ENCODE data around the gene GRIPAP1. TPM values are rescaled to one million over a fixed set of nuclear protein-coding genes. Genes with fewer than 3 reads are reported as not detected.

GRIPAP1 gene
- total RNA-seq, 4 donors from 2014 or later: 42.5 to 76.2 (median 58.6) TPM

DNA sequence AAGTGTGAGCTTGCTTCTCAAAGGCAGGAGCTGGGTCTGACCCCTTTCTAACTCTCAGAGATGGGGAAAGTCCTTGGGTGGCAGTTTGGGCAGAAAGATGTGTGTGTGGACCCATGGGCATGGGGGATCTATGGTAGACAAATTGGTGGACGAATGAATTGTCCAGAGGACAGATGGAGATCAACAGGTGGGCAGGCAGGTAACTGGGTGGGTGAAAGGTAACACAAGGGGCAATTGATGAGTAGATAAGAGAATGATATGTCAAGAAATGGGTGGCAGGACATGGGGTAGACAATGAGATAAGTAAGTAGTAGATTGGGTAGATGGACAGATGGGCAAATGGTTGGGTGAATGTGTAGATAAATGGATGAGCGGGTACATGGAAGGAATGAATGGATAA lies 27.5 kb downstream of the GRIPAP1 start:
- Histone ChIP-seq H3K4me3 (no peak overlapping the region), H3K4me1 (peaks cover 0 to 11% (median 0%) of the 10 kb centered on the region in 4 donors), H3K27ac (no peak overlapping the region), H3K27me3 (no peaks in the 10 kb centered on the region), H3K9me3 (no peaks in the 10 kb centered on the region), H3K36me3 (peaks cover 0 to 45% (median 0%) of the 10 kb centered on the region in 3 donors)
- DNase-seq (ENCODE audit: low spot score in 2 of 2): no peak
- TF ChIP-seq EP300 (IDR thresholded peaks at IDR 0.05): no peak
- TF ChIP-seq, protein P1, sequence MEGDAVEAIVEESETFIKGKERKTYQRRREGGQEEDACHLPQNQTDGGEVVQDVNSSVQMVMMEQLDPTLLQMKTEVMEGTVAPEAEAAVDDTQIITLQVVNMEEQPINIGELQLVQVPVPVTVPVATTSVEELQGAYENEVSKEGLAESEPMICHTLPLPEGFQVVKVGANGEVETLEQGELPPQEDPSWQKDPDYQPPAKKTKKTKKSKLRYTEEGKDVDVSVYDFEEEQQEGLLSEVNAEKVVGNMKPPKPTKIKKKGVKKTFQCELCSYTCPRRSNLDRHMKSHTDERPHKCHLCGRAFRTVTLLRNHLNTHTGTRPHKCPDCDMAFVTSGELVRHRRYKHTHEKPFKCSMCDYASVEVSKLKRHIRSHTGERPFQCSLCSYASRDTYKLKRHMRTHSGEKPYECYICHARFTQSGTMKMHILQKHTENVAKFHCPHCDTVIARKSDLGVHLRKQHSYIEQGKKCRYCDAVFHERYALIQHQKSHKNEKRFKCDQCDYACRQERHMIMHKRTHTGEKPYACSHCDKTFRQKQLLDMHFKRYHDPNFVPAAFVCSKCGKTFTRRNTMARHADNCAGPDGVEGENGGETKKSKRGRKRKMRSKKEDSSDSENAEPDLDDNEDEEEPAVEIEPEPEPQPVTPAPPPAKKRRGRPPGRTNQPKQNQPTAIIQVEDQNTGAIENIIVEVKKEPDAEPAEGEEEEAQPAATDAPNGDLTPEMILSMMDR (IDR thresholded peaks at IDR 0.05): no peak
- TF ChIP-seq POLR2A (IDR thresholded peaks at IDR 0.05): no peak
- WGBS, 2 donors: 81 to 92% methylated on average over 2 of the region's 2 CpGs

DNA sequence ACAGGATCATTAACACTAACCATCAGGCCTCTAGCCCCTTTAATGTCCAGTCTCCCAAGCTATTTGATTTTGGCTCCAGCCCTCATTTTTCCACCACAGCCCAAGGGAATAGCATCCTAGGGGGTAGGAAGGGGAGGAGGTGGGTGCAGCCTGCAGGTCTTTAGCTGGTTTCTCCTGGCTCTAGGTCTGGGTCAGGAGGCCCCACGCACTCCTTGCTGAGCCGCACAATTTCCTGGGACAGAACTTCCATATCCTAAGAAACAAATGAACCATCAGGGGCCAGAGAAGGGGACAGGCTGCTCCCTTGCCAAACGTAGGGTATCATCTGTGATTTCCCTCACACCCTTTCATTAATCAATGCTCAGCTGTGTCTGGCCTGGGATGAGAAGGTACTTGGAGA lies 28.0 kb downstream of the GRIPAP1 start:
- no peak for DNase-seq (ENCODE audit: low spot score in 2 of 2)
- H3K4me3 ChIP-seq: no peak overlapping the region
- WGBS, 2 donors: 60 to 68% methylated on average over 1 to 3 of the region's 3 CpGs
- no peak overlapping the region for H3K27ac ChIP-seq
- no peaks in the 10 kb centered on the region for H3K9me3 ChIP-seq
- H3K27me3 ChIP-seq: no peaks in the 10 kb centered on the region
- TF ChIP-seq EP300 (IDR thresholded peaks at IDR 0.05): no peak
- TF ChIP-seq, protein P1 (IDR thresholded peaks at IDR 0.05): no peak
- H3K36me3 ChIP-seq: peaks cover 0 to 42% (median 0%) of the 10 kb centered on the region in 3 donors
- peaks cover 0 to 11% (median 0%) of the 10 kb centered on the region in 4 donors for H3K4me1 ChIP-seq

DNA sequence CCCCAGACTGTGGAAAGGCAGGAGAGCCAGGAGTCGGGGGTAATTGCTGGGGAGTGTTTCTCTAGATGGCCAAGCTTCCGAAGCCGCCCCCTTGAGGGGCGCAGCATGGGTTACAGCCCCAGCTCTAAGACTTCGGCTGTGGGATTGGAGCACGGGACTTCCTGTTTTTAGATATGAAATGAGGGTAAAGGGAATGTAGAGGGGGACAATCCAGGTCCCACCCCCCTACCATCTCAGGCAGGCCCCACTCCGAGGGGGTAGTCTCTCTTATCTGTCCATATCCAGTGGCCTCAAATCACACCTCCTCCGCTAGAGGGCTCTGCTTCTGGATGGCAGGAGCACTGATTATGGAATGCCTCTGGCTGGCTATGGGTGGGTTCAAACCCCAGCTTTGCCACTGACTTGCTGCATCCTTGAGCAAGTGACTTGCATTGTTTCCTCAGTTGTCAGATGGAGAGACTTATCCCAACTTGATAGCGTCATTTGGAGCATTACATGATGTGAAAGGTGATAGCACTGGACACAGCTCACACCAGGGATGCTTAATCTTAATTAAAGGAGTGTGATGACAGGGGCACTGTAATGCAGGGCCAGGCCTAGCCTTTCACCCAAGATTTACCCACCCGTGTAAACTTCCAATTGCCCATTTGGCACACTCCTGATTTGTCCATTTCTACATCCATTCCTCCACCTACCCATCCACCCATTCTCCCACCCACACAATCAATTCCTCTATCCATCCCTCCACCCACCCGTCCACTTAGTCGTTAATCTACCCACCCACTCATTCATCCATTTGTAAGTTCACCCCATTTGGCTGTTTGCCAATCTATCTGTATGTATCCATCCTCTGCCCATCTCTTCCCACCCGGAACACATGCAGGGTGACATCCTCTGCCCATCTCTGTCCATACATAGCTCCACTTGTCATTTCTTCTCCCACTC lies 29.6 kb downstream of the GRIPAP1 start:
- H3K27me3 ChIP-seq: no peaks in the 10 kb centered on the region
- peak overlapping the region; percentile 26 to 50 (median 29) for H3K4me3 ChIP-seq
- H3K9me3 ChIP-seq: no peaks in the 10 kb centered on the region
- peaks cover 0 to 11% (median 0%) of the 10 kb centered on the region in 4 donors for H3K4me1 ChIP-seq
- H3K27ac ChIP-seq: peak overlapping the region in 2 of 4 donors; percentile 62 to 67
- DNase-seq (ENCODE audit: low spot score in 2 of 2): peak; percentile 23 to 62
- WGBS, 2 donors: 36 to 50% methylated on average over 7 to 13 of the region's 13 CpGs
- TF ChIP-seq EP300 (IDR thresholded peaks at IDR 0.05) (no peak), POLR2A (IDR thresholded peaks at IDR 0.05) (no peak)
- TF ChIP-seq, protein P1 (IDR thresholded peaks at IDR 0.05): peak; percentile 34 to 54 (median 40)
- peaks cover 0 to 29% (median 0%) of the 10 kb centered on the region in 3 donors for H3K36me3 ChIP-seq

DNA sequence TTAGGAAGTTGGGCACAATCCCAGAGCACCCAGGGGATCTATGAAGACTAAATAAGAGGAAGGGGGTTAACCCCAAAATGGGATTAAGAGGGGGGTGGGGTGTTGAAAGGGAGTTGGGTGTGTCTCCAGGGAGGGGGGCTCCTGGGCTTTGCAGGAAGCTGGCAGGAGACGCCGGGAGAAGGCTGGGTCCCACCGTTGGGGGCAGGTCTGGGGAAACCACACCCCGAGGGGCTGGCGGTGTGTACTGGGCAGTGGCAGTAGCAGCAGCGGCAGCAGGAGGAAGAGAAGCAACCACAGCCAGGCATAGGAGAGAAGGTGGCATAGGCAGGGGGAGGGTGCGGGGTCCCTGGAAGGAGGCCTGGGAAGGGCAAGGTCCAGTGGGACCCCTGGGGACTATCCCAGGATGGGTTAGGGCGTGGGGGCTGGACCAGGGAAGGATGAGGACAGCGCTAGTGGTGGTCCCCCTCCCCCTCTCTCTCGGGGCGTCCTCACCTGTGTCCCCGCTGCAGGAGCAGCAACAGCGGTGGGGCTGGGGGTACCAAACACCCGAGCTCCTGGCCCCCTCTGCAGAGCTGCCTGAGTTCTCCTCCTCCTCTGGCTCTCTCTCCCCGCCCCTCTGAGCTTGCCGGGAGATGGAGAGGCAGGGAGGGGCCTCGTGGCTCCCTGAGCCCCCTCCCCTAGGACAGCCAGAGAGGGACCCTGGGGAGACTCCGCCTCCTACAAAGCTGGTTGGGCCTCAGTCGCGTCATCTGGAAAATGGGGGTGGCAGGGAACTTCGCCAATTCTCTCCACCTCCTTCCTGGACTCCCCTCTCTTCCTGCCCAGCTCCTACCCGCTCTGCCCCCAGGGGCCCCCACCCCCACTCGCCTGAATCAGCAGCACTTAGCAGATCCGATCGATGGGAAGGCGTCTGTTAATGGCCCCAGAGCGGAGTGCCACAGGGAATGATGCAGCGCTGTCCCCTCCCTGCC lies 30.5 kb downstream of the GRIPAP1 start, which contains the start of gene KCND1:
Gene KCND1 (minus strand): TSS at position 596 of the 971 bp plus-strand sequence. CDS start 1,573 bp downstream, outside the sequence.
- H3K36me3 ChIP-seq: peaks cover 0 to 28% (median 0%) of the 10 kb centered on the region in 3 donors
- peaks cover 0 to 11% (median 0%) of the 10 kb centered on the region in 4 donors for H3K4me1 ChIP-seq
- TF ChIP-seq EP300 (IDR thresholded peaks at IDR 0.05): no peak
- no peak for TF ChIP-seq POLR2A (IDR thresholded peaks at IDR 0.05)
- TF ChIP-seq, protein P1 (IDR thresholded peaks at IDR 0.05): no peak
- H3K27me3 ChIP-seq: no peaks in the 10 kb centered on the region
- H3K27ac ChIP-seq: peak within 1 kb of the TSS in 2 of 4 donors; percentile 62 to 67
- H3K4me3 ChIP-seq: peak within 1 kb of the TSS; percentile 26 to 50 (median 29)
- DNase-seq (ENCODE audit: low spot score in 2 of 2): peak; percentile 15 to 19
- WGBS, 2 donors: 2 to 35% methylated on average over 6 to 28 of the region's 28 CpGs
- H3K9me3 ChIP-seq: no peaks in the 10 kb centered on the region
